Measurements from ENCODE around the gene TSHZ1.
"Not testable (repeated sequence)": the region's sequence is repeated elsewhere in the genome, so short reads cannot be mapped to it uniquely, and the experiment has no call there.

The TSHZ1 gene

GRCh38 chr18:75323821-75324585, 113.4 kb downstream of the TSHZ1 start:
- Histone ChIP-seq H3K36me3 (ENCODE audit: control insufficient read depth, insufficient read depth, low read length) (no peaks in the 10 kb centered on the region), H3K27ac (ENCODE audit: low read length) (no peak overlapping the region), H3K9me3 (ENCODE audit: control insufficient read depth, insufficient read depth, low read length) (no peaks in the 10 kb centered on the region), H3K4me3 (ENCODE audit: low read length) (no peak overlapping the region), H3K4me1 (ENCODE audit: control insufficient read depth, insufficient read depth, low read length) (no peaks in the 10 kb centered on the region), H3K27me3 (ENCODE audit: control insufficient read depth, insufficient read depth, low read length) (no peaks in the 10 kb centered on the region)
- WGBS (ENCODE audit: insufficient coverage, insufficient read length), result no CpG with 5 or more reads among the region's 8 CpGs
- DNase-seq (ENCODE audit: low read depth, low spot score), result no peak

- Histone ChIP-seq H3K27me3 (ENCODE audit: control insufficient read depth, insufficient read depth, low read length) (no peaks in the 10 kb centered on the region), H3K27ac (ENCODE audit: low read length) (no peak overlapping the region), H3K9me3 (ENCODE audit: control insufficient read depth, insufficient read depth, low read length) (no peaks in the 10 kb centered on the region), H3K4me1 (ENCODE audit: control insufficient read depth, insufficient read depth, low read length) (no peaks in the 10 kb centered on the region), H3K36me3 (ENCODE audit: control insufficient read depth, insufficient read depth, low read length) (no peaks in the 10 kb centered on the region), H3K4me3 (ENCODE audit: low read length) (no peak overlapping the region)
- no CpG with 5 or more reads among the region's 2 CpGs for WGBS (ENCODE audit: insufficient coverage, insufficient read length)
- no peak for DNase-seq (ENCODE audit: low read depth, low spot score)
Measured at GRCh38 chr18:75324686-75325257, 114.2 kb downstream of the TSHZ1 start.

DNA sequence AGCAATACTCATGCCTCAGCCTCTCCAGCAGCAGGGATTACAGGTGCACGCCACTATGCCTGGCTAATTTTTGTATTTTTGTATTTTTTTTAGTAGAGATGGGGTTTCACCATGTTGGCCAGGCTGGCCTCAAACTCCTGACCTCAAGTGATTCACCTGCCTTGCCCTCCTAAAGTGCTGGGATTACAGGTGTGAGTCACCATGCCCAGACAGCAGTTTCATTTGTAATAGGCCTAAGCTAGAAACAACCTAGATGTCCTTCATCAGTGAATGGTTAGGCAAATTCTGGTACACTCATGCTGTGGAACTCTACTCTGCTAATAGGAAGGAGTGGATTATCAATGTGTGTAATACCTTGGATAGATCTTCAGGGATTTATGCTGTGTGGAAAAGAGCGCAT, 119.2 kb downstream of the TSHZ1 start:
- not testable (repeated sequence) for H3K27ac ChIP-seq (ENCODE audit: low read length); H3K36me3 ChIP-seq (ENCODE audit: control insufficient read depth, insufficient read depth, low read length); DNase-seq (ENCODE audit: low read depth, low spot score); H3K4me3 ChIP-seq (ENCODE audit: low read length); H3K9me3 ChIP-seq (ENCODE audit: control insufficient read depth, insufficient read depth, low read length); H3K27me3 ChIP-seq (ENCODE audit: control insufficient read depth, insufficient read depth, low read length); H3K4me1 ChIP-seq (ENCODE audit: control insufficient read depth, insufficient read depth, low read length)
- no CpG with 5 or more reads among the region's 2 CpGs for WGBS (ENCODE audit: insufficient coverage, insufficient read length)

DNA sequence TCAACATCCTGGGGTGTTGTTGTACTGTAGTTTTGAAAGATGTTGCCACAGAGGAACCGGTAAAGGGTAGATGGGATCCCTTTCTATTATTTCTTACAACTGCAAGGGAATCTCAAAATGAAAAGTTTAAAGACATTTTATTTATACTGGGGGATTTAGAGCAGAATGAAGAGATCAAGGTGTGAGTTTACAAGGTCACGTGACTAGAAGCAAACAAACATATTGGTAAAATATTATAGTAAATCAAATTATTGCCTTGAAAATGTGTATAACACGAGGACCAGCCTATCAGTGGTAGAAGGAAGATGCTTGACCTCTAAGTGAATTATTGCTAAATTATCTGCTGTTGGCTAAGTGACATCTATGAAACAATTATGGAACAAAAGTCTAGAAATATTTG, 119.7 kb downstream of the TSHZ1 start:
- Histone ChIP-seq H3K36me3 (ENCODE audit: control insufficient read depth, insufficient read depth, low read length) (no peaks in the 10 kb centered on the region), H3K27me3 (ENCODE audit: control insufficient read depth, insufficient read depth, low read length) (no peaks in the 10 kb centered on the region), H3K4me1 (ENCODE audit: control insufficient read depth, insufficient read depth, low read length) (no peaks in the 10 kb centered on the region), H3K27ac (ENCODE audit: low read length) (no peak overlapping the region), H3K4me3 (ENCODE audit: low read length) (no peak overlapping the region), H3K9me3 (ENCODE audit: control insufficient read depth, insufficient read depth, low read length) (no peaks in the 10 kb centered on the region)
- DNase-seq (ENCODE audit: low read depth, low spot score), result no peak
- no CpG with 5 or more reads among the region's 3 CpGs for WGBS (ENCODE audit: insufficient coverage, insufficient read length)

DNA sequence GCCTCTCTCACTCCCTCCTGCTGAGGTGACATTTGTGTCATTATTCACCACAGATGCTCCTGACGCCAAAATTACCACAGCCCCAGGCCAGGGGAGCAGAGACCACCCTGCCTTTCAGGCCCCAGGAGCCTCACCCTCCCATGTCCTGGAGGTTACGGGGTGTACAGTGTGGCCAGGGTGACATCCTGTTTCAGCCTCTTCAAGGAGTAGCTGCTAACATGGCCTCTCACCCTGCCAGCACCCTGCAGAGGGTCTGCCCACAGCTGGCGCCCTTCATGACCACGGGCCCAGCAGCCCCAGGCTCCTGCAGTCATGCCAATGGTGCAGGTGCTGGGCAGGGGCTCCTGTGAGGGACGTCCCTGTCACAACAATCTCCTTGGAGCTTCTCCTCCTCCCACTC, 124.3 kb downstream of the TSHZ1 start:
- no peak overlapping the region for H3K27ac ChIP-seq (ENCODE audit: low read length)
- H3K36me3 ChIP-seq (ENCODE audit: control insufficient read depth, insufficient read depth, low read length), result no peaks in the 10 kb centered on the region
- H3K4me3 ChIP-seq (ENCODE audit: low read length), result no peak overlapping the region
- DNase-seq (ENCODE audit: low read depth, low spot score), result no peak
- no peaks in the 10 kb centered on the region for H3K27me3 ChIP-seq (ENCODE audit: control insufficient read depth, insufficient read depth, low read length)
- H3K4me1 ChIP-seq (ENCODE audit: control insufficient read depth, insufficient read depth, low read length), result no peaks in the 10 kb centered on the region
- no peaks in the 10 kb centered on the region for H3K9me3 ChIP-seq (ENCODE audit: control insufficient read depth, insufficient read depth, low read length)
- no CpG with 5 or more reads among the region's 5 CpGs for WGBS (ENCODE audit: insufficient coverage, insufficient read length)

DNA sequence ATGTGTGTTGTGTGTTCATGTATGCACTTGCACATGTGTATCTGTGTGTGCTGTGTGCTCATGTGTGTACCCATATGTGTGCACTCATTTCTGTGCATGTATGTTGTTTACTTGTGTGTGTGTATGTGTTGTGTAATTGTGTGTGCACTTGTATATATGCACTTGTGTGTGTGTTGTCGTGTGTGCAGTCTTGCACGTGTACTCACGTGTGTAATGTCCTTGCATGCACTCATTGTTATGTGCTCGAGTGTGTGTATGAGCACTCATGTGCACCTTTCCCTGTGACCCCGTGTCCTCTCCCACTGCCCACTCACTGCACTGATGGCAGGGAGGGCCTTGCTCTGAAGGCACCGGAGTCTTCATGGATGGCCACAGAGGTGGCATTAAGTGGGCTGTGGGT, 124.9 kb downstream of the TSHZ1 start:
- no CpG with 5 or more reads among the region's 6 CpGs for WGBS (ENCODE audit: insufficient coverage, insufficient read length)
- DNase-seq (ENCODE audit: low read depth, low spot score), result no peak
- Histone ChIP-seq H3K36me3 (ENCODE audit: control insufficient read depth, insufficient read depth, low read length) (no peaks in the 10 kb centered on the region), H3K4me1 (ENCODE audit: control insufficient read depth, insufficient read depth, low read length) (no peaks in the 10 kb centered on the region), H3K27me3 (ENCODE audit: control insufficient read depth, insufficient read depth, low read length) (no peaks in the 10 kb centered on the region), H3K27ac (ENCODE audit: low read length) (no peak overlapping the region), H3K9me3 (ENCODE audit: control insufficient read depth, insufficient read depth, low read length) (no peaks in the 10 kb centered on the region), H3K4me3 (ENCODE audit: low read length) (no peak overlapping the region)

DNA sequence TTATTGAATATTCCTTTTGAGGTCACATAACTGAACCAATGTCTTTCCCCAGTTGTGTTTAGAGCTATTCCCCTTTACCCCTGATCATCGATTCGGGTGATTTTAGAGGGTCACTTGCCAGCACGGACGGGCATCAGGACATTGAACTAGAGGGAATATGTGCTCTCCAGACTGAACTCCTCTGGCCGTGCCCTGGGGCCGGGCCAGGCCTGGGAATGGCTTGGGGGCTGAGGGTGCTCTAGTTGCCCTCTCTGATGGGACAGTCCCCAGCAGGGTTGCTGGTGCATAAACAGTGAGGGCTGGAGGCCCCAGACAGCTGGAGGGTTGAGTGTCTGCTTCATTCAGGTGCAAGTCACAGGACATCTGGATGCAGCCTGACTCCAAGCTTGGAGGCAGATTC, 126.2 kb downstream of the TSHZ1 start:
- H3K36me3 ChIP-seq (ENCODE audit: control insufficient read depth, insufficient read depth, low read length), result no peaks in the 10 kb centered on the region
- WGBS (ENCODE audit: insufficient coverage, insufficient read length), result no CpG with 5 or more reads among the region's 6 CpGs
- H3K27me3 ChIP-seq (ENCODE audit: control insufficient read depth, insufficient read depth, low read length), result no peaks in the 10 kb centered on the region
- no peak for DNase-seq (ENCODE audit: low read depth, low spot score)
- H3K4me1 ChIP-seq (ENCODE audit: control insufficient read depth, insufficient read depth, low read length), result no peaks in the 10 kb centered on the region
- no peak overlapping the region for H3K4me3 ChIP-seq (ENCODE audit: low read length)
- no peaks in the 10 kb centered on the region for H3K9me3 ChIP-seq (ENCODE audit: control insufficient read depth, insufficient read depth, low read length)
- H3K27ac ChIP-seq (ENCODE audit: low read length), result no peak overlapping the region

- DNase-seq (ENCODE audit: low read depth, low spot score), result no peak
- Histone ChIP-seq H3K4me1 (ENCODE audit: control insufficient read depth, insufficient read depth, low read length) (no peaks in the 10 kb centered on the region), H3K27ac (ENCODE audit: low read length) (no peak overlapping the region), H3K4me3 (ENCODE audit: low read length) (no peak overlapping the region), H3K27me3 (ENCODE audit: control insufficient read depth, insufficient read depth, low read length) (no peaks in the 10 kb centered on the region), H3K36me3 (ENCODE audit: control insufficient read depth, insufficient read depth, low read length) (no peaks in the 10 kb centered on the region), H3K9me3 (ENCODE audit: control insufficient read depth, insufficient read depth, low read length) (no peaks in the 10 kb centered on the region)
- WGBS (ENCODE audit: insufficient coverage, insufficient read length), result no CpG with 5 or more reads among the region's 7 CpGs
Measured at GRCh38 chr18:75337348-75337747, 126.8 kb downstream of the TSHZ1 start.

- H3K4me3 ChIP-seq (ENCODE audit: low read length), result no peak overlapping the region
- 0 out of 2 replicates have a peak, but pooled peaks cover 1% of the 10 kb centered on the region for H3K4me1 ChIP-seq (ENCODE audit: control insufficient read depth, insufficient read depth, low read length)
- no peaks in the 10 kb centered on the region for H3K36me3 ChIP-seq (ENCODE audit: control insufficient read depth, insufficient read depth, low read length)
- H3K27ac ChIP-seq (ENCODE audit: low read length), result no peak overlapping the region
- WGBS (ENCODE audit: insufficient coverage, insufficient read length), result no CpG with 5 or more reads among the region's 13 CpGs
- no peaks in the 10 kb centered on the region for H3K27me3 ChIP-seq (ENCODE audit: control insufficient read depth, insufficient read depth, low read length)
- no peak for DNase-seq (ENCODE audit: low read depth, low spot score)
- no peaks in the 10 kb centered on the region for H3K9me3 ChIP-seq (ENCODE audit: control insufficient read depth, insufficient read depth, low read length)
Measured at GRCh38 chr18:75338631-75339030, 128.0 kb downstream of the TSHZ1 start.
